ENCODE measurements around the gene BST1. TPM values are rescaled to one million over a fixed set of nuclear protein-coding genes. Genes with fewer than 3 reads are reported as not detected.

Gene BST1
- total and polyA plus RNA-seq, 10 of the 15 experiments (the other 5 are each of a cell fraction or from before 2014, with no cell fraction given) = 0.04 to 0.42 (median 0.11) TPM; not detected in 1

GRCh38 chr4:15729910-15730533 lies 27.2 kb downstream of the BST1 start:
- no peaks in the 10 kb centered on the region for H4K20me1 ChIP-seq (ENCODE audit: control insufficient read depth, insufficient read depth)
- peak; percentile 2 for DNase-seq (ENCODE audit: low read depth, low spot score)
- no peak for TF ChIP-seq CBX5 (IDR thresholded peaks at IDR 0.05; ENCODE audit: low read depth)
- 0 out of 2 replicates have a peak, but pooled peaks have one; percentile 16 for TF ChIP-seq YY1 (IDR thresholded peaks at IDR 0.05; ENCODE audit: low read depth, low read length)
- peak; percentile 88 for TF ChIP-seq SMC3 (IDR thresholded peaks at IDR 0.05; ENCODE audit: borderline replicate concordance, low read length)
- TF ChIP-seq, protein P1, sequence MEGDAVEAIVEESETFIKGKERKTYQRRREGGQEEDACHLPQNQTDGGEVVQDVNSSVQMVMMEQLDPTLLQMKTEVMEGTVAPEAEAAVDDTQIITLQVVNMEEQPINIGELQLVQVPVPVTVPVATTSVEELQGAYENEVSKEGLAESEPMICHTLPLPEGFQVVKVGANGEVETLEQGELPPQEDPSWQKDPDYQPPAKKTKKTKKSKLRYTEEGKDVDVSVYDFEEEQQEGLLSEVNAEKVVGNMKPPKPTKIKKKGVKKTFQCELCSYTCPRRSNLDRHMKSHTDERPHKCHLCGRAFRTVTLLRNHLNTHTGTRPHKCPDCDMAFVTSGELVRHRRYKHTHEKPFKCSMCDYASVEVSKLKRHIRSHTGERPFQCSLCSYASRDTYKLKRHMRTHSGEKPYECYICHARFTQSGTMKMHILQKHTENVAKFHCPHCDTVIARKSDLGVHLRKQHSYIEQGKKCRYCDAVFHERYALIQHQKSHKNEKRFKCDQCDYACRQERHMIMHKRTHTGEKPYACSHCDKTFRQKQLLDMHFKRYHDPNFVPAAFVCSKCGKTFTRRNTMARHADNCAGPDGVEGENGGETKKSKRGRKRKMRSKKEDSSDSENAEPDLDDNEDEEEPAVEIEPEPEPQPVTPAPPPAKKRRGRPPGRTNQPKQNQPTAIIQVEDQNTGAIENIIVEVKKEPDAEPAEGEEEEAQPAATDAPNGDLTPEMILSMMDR (IDR thresholded peaks at IDR 0.05 in 2 of 3, conservative IDR thresholded peaks at IDR 0.05 in 1 of 3; ENCODE audit: control insufficient read depth in 2 of 3, extremely low read depth in 1 of 3, insufficient read depth in 1 of 3, low read depth in 3 of 3, low read length in 3 of 3) = peak; percentile 69 to 77 (median 74)
- peak; percentile 92 for TF ChIP-seq RAD21 (IDR thresholded peaks at IDR 0.05; ENCODE audit: insufficient read depth, low read depth, low read length)
- in situ Hi-C loops (cut with MboI) = loop anchor here (5.0 kb wide), 1 partner anchor 222 kb away; no protein-coding TSS in a partner anchor
- H2AFZ ChIP-seq (ENCODE audit: control insufficient read depth, low read depth, low read length) = no peak overlapping the region
- H3K36me3 ChIP-seq (ENCODE audit: control insufficient read depth in 2 of 2, insufficient read depth in 2 of 2, low read length in 1 of 2) = no peaks in the 10 kb centered on the region
- H3K4me2 ChIP-seq (ENCODE audit: control insufficient read depth, insufficient read depth) = no peak overlapping the region
- no peaks in the 10 kb centered on the region for H3K4me1 ChIP-seq (ENCODE audit: control insufficient read depth, insufficient read depth, low read length)
- ChIA-PET RAD21 (ENCODE audit: unreplicated experiment) (interaction anchor here (1.2 to 6.8 kb wide), 5 partner anchors 45 to 226 kb away, joined by 3 to 39 read pairs (median 13); no protein-coding TSS in a partner anchor), SMC1A (ENCODE audit: uncharacterized antibody, unreplicated experiment) (interaction anchor here (0.7 to 7.2 kb wide), 12 partner anchors 13 to 271 kb away, joined by 3 to 47 read pairs (median 6); no protein-coding TSS in a partner anchor), CTCF (interaction anchor here (1.0 to 6.2 kb wide), 17 partner anchors 11 to 271 kb away, joined by 3 to 52 read pairs (median 4); no protein-coding TSS in a partner anchor), POLR2A (interaction anchor here (0.5 kb wide), 1 partner anchor 151 kb away, joined by 5 read pairs; no protein-coding TSS in a partner anchor)
- peak; percentile 35 for FAIRE-seq
- H3K27ac ChIP-seq (ENCODE audit: control insufficient read depth, insufficient read depth) = no peak overlapping the region
- H3K9me3 ChIP-seq (replicated peaks; ENCODE audit: control insufficient read depth, insufficient read depth, low read length) = no peaks in the 10 kb centered on the region; the same call in 2 of the 3 replicates
- no peak overlapping the region for H3K9ac ChIP-seq (ENCODE audit: control insufficient read depth, insufficient read depth, low read length)
- WGBS (ENCODE audit: insufficient coverage, insufficient replicate concordance, low lambda C conversion rate, missing lambda C conversion rate) = 34% methylated on average over 3 of the region's 3 CpGs
- no peaks in the 10 kb centered on the region for H3K79me2 ChIP-seq (ENCODE audit: control insufficient read depth, insufficient read depth, low read length)
- BruUV-seq (replicated peaks) = no TSS peak
- H3K4me3 ChIP-seq = no peak overlapping the region
- intact Hi-C loops (cut with micrococcal nuclease; ENCODE audit: unreplicated experiment) = loop anchor here (1.0 to 2.0 kb wide), 6 partner anchors 48 to 271 kb away; partner anchors contain the start of gene CD38
- peak; percentile 84 for ATAC-seq
- no peaks in the 10 kb centered on the region; a peak in 1 of 4 replicates for H3K27me3 ChIP-seq (replicated peaks in 1 of 2; ENCODE audit: control insufficient read depth in 2 of 2, insufficient read depth in 2 of 2, low read length in 1 of 2)
